ENCODE data around the gene COBL.
"Not testable (repeated sequence)": the region's sequence is repeated elsewhere in the genome, so short reads cannot be mapped to it uniquely, and the experiment has no call there.

COBL gene

GRCh38 chr7:50990214-50990613 lies 326.4 kb downstream of the COBL start:
- not testable (repeated sequence) for DNase-seq (ENCODE audit: low spot score)

- no peak for DNase-seq (ENCODE audit: low spot score)
Measured at GRCh38 chr7:50988988-50989387, 327.6 kb downstream of the COBL start.

- DNase-seq (ENCODE audit: low spot score) = no peak
Measured at GRCh38 chr7:50988465-50988864, 328.1 kb downstream of the COBL start.

- no peak for DNase-seq (ENCODE audit: low spot score)
Measured at GRCh38 chr7:50985096-50985495, 331.5 kb downstream of the COBL start.

- no peak for DNase-seq (ENCODE audit: low spot score)
Measured at GRCh38 chr7:50983850-50984249, 332.8 kb downstream of the COBL start.

GRCh38 chr7:50982626-50983025 lies 334.0 kb downstream of the COBL start:
- DNase-seq (ENCODE audit: low spot score) = no peak

- no peak for DNase-seq (ENCODE audit: low spot score)
Measured at GRCh38 chr7:50981743-50982142, 334.9 kb downstream of the COBL start.

- DNase-seq (ENCODE audit: low spot score) = no peak
Measured at GRCh38 chr7:50980411-50980810, 336.2 kb downstream of the COBL start.

- DNase-seq (ENCODE audit: low spot score) = no peak
Measured at GRCh38 chr7:50978633-50979215, 337.9 kb downstream of the COBL start.

- DNase-seq (ENCODE audit: low spot score) = no peak
Measured at GRCh38 chr7:50977421-50977820, 339.2 kb downstream of the COBL start.

GRCh38 chr7:50976064-50976463 lies 340.5 kb downstream of the COBL start:
- DNase-seq (ENCODE audit: low spot score) = no peak

- no peak for DNase-seq (ENCODE audit: low spot score)
Measured at GRCh38 chr7:50974240-50974639, 342.4 kb downstream of the COBL start.

- DNase-seq (ENCODE audit: low spot score) = no peak
Measured at GRCh38 chr7:50973814-50974213, 342.8 kb downstream of the COBL start.

- DNase-seq (ENCODE audit: low spot score) = no peak
Measured at GRCh38 chr7:50970092-50970491, 346.5 kb downstream of the COBL start.

Measured in Ammon's horn (tissue), 1 donor.